B cell (primary cell): ENCODE measurements around the gene PRRX1. TPM values are rescaled to one million over a fixed set of nuclear protein-coding genes. Genes with fewer than 3 reads are reported as not detected.

ENCODE experiments used
- ATAC-seq: fragments of 200-7000 bp; cut with Tn5 transposase; one replicate; pipeline ENCODE4 v1.10.0; 2021; ENCODE audit warnings: low read depth, mild to moderate bottlenecking, moderate number of reproducible peaks, moderate library complexity
- CTCF ChIA-PET: fragments of 350-600 bp; sonication (Branson Sonifier 250); formaldehyde crosslinking; loops from one replicate; lab custom pipeline; 2021; ENCODE audit warnings: antibody characterized with exemption, inconsistent platforms; lab: Charles Lee
- POLR2A ChIA-PET: fragments of 350-600 bp; sonication (Branson Sonifier 250); formaldehyde crosslinking; loops from one replicate; lab custom pipeline; 2021; ENCODE audit warnings: antibody characterized with exemption; lab: Charles Lee
- DNase-seq: peaks from one replicate; pipeline ENCODE4 v3.0.0; 2013
- H2AFZ ChIP-seq: 2 replicates; pipeline ENCODE4 v1.6.1; 2012; ENCODE audit warnings: mild to moderate bottlenecking, low read depth, low read length; ENCODE audit not compliant: insufficient read depth, poor library complexity, severe bottlenecking
- H3K27ac ChIP-seq, 2 donors: 1 replicate in 1 of 2; 2 replicates in 1 of 2; pipeline ENCODE4 v1.5.1; 2012 to 2013; ENCODE audit warnings: low read length in 2 of 2, mild to moderate bottlenecking in 2 of 2, moderate library complexity in 1 of 2
- H3K27me3 ChIP-seq, 4 experiments: fragments of 200-600 bp in 1 of 4; sonication (generic) in 1 of 4; replicated peaks in 1 of 4; 1 replicate in 2 of 4; 2 replicates in 2 of 4; pipeline versions ENCODE4 v1.6.1 to v1.7.0; 2013 to 2016; ENCODE audit warnings: low read length in 3 of 4, mild to moderate bottlenecking in 2 of 4, mixed read lengths in 1 of 4, moderate library complexity in 1 of 4; ENCODE audit not compliant: insufficient read depth in 4 of 4, control insufficient read depth in 3 of 4; ENCODE audit errors: control extremely low read depth in 1 of 4
- H3K36me3 ChIP-seq, 2 experiments: replicated peaks in 1 of 2; 1 replicate in 1 of 2; 2 replicates in 1 of 2; pipeline versions ENCODE4 v1.6.1 to v1.7.1; 2013; ENCODE audit warnings: low read length in 1 of 2; ENCODE audit not compliant: insufficient read depth in 2 of 2, control insufficient read depth in 1 of 2; ENCODE audit errors: control extremely low read depth in 1 of 2, extremely low read depth in 1 of 2
- H3K4me1 ChIP-seq, 2 donors: fragments of 200-600 bp in 1 of 2; sonication (generic) in 1 of 2; 1 replicate in 1 of 2; 2 replicates in 1 of 2; pipeline versions ENCODE4 v1.5.1 to v1.6.1; 2013 to 2017; ENCODE audit warnings: low read length in 2 of 2; ENCODE audit not compliant: control insufficient read depth in 2 of 2, insufficient read depth in 2 of 2
- H3K4me2 ChIP-seq: replicated peaks from 2 replicates; pipeline ENCODE3; 2012; ENCODE audit warnings: mild to moderate bottlenecking, low read depth, low read length; ENCODE audit not compliant: poor library complexity, severe bottlenecking
- H3K4me3 ChIP-seq, 5 experiments: fragments of 200-600 bp in 1 of 5; sonication (generic) in 1 of 5; 1 replicate in 3 of 5; 2 replicates in 2 of 5; pipeline versions ENCODE4 v1.5.1 to v1.7.0; 2011 to 2016; ENCODE audit warnings: low read length in 4 of 5, mild to moderate bottlenecking in 4 of 5, low read depth in 2 of 5, control low read depth in 1 of 5, moderate library complexity in 1 of 5; ENCODE audit not compliant: insufficient read depth in 1 of 5; ENCODE audit errors: control extremely low read depth in 1 of 5, extremely low read depth in 1 of 5
- H3K79me2 ChIP-seq: fragments of 200-600 bp; sonication (generic); one replicate; pipeline ENCODE4 v1.6.0; 2016; ENCODE audit warnings: low read length; ENCODE audit not compliant: control insufficient read depth, insufficient read depth
- H3K9ac ChIP-seq: fragments of 200-600 bp; sonication (generic); 2 replicates; pipeline ENCODE4 v1.6.1; 2017; ENCODE audit warnings: mild to moderate bottlenecking, low read length, moderate library complexity
- H3K9me3 ChIP-seq, 3 donors: one replicate each; pipeline versions ENCODE4 v1.6.1 to v1.7.1; 2013; ENCODE audit warnings: low read length in 2 of 3; ENCODE audit not compliant: control insufficient read depth in 2 of 3, insufficient read depth in 1 of 3; ENCODE audit errors: control extremely low read depth in 1 of 3
- H4K20me1 ChIP-seq: 2 replicates; pipeline ENCODE4 v1.6.0; 2012; ENCODE audit warnings: mild to moderate bottlenecking, low read length; ENCODE audit not compliant: insufficient read depth, control insufficient read depth, poor library complexity, severe bottlenecking
- H3K27ac Mint-ChIP-seq: one replicate; pipeline ENCODE4 v1.8.0; 2021; ENCODE audit warnings: mixed read lengths
- H3K27me3 Mint-ChIP-seq: one replicate; pipeline ENCODE4 v1.8.0; 2021; ENCODE audit warnings: mixed read lengths
- H3K4me1 Mint-ChIP-seq: one replicate; pipeline ENCODE4 v1.8.0; 2021; ENCODE audit warnings: mixed read lengths
- H3K4me3 Mint-ChIP-seq: one replicate; pipeline ENCODE4 v1.8.0; 2021; ENCODE audit warnings: mixed read lengths
- H3K9me3 Mint-ChIP-seq: one replicate; pipeline ENCODE4 v1.8.0; 2022; ENCODE audit warnings: mixed read lengths; ENCODE audit not compliant: insufficient read depth
- EZH2 ChIP-seq: IDR thresholded peaks from 2 replicates; pipeline ENCODE4 v1.6.1; 2012; ENCODE audit warnings: borderline replicate concordance, low read depth, mild to moderate bottlenecking, moderate library complexity, low read length; ENCODE audit not compliant: insufficient read depth, poor library complexity, severe bottlenecking
- WGBS: methylation state at CpG from one replicate; pipeline ENCODE4 v1.1.5; 2013; ENCODE audit warnings: missing lambda C conversion rate; ENCODE audit not compliant: insufficient coverage; 5-methylcytosine and 5-hydroxymethylcytosine counted together
- intact Hi-C: fragments of 100-400 bp; cut with micrococcal nuclease; formaldehyde crosslinking; loops from one replicate; pipeline ENCODE4 v1.10.0; 2022
- polyA plus RNA-seq: library from polyadenylated mRNA; depleted of rRNA; stranded (reverse); fragments of >200 nt; gene quantifications from 2 replicates; pipeline ENCODE4 v1.2.3, GENCODE V29; 2012
- total RNA-seq, 2 donors: library from RNA; stranded (reverse); fragments of 120-200 nt in 1 of 2; gene quantifications; 1 replicate in 1 of 2; 2 replicates in 1 of 2; pipeline versions ENCODE4 v1.2.3 to v1.2.4, GENCODE V29; 2013 to 2022
- TF ChIP-seq, protein P1 (sequence below): fragments of 200-600 bp; IDR thresholded peaks from one replicate; pipeline ENCODE4 v1.8.0; 2022; ENCODE audit warnings: antibody characterized with exemption, mild to moderate bottlenecking

PRRX1 gene
- total and polyA plus RNA-seq, 2 donors (not counting 1 experiment from before 2014, with no cell fraction given): not detected

DNA sequence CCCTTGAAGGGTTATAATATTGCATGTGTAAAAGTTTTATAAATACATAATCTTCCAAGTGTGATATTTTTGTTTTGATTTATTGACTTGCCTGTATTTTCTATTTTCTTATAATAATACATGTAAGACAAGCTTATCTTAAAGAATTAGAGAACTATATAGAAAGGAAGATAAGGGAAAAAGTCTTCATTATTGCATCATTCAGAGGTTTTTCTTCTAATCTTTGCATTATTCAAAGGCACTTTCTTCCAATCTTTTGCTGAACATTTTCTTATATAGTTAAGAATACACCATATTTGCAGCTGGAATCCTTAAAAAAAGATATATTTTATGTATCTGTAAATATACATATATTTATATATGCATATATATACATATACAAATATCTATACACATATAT lies 33.4 kb downstream of the PRRX1 start:
- Histone ChIP-seq H3K4me2 (no peak overlapping the region), H3K9ac (no peak overlapping the region), H3K36me3 (no peaks in the 10 kb centered on the region), H2AFZ (no peak overlapping the region), H3K27me3 (peaks cover 0 to 3% (median 0%) of the 10 kb centered on the region in 4 experiments), H3K9me3 (no peaks in the 10 kb centered on the region), H3K27ac (no peak overlapping the region), H3K79me2 (no peaks in the 10 kb centered on the region), H3K4me3 (no peak overlapping the region), H4K20me1 (no peaks in the 10 kb centered on the region), H3K4me1 (no peaks in the 10 kb centered on the region)
- H3K9me3 Mint-ChIP-seq: no peaks in the 10 kb centered on the region
- no peak for TF ChIP-seq EZH2
- TF ChIP-seq, protein P1, sequence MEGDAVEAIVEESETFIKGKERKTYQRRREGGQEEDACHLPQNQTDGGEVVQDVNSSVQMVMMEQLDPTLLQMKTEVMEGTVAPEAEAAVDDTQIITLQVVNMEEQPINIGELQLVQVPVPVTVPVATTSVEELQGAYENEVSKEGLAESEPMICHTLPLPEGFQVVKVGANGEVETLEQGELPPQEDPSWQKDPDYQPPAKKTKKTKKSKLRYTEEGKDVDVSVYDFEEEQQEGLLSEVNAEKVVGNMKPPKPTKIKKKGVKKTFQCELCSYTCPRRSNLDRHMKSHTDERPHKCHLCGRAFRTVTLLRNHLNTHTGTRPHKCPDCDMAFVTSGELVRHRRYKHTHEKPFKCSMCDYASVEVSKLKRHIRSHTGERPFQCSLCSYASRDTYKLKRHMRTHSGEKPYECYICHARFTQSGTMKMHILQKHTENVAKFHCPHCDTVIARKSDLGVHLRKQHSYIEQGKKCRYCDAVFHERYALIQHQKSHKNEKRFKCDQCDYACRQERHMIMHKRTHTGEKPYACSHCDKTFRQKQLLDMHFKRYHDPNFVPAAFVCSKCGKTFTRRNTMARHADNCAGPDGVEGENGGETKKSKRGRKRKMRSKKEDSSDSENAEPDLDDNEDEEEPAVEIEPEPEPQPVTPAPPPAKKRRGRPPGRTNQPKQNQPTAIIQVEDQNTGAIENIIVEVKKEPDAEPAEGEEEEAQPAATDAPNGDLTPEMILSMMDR: no peak
- ChIA-PET CTCF (no interaction called here), POLR2A (no interaction called here)
- intact Hi-C loops: no loop called here
- no peak overlapping the region for H3K4me3 Mint-ChIP-seq
- DNase-seq: no peak
- no peak for ATAC-seq
- no peaks in the 10 kb centered on the region for H3K4me1 Mint-ChIP-seq
- H3K27ac Mint-ChIP-seq: no peak overlapping the region
- H3K27me3 Mint-ChIP-seq: peaks cover 11% of the 10 kb centered on the region

DNA sequence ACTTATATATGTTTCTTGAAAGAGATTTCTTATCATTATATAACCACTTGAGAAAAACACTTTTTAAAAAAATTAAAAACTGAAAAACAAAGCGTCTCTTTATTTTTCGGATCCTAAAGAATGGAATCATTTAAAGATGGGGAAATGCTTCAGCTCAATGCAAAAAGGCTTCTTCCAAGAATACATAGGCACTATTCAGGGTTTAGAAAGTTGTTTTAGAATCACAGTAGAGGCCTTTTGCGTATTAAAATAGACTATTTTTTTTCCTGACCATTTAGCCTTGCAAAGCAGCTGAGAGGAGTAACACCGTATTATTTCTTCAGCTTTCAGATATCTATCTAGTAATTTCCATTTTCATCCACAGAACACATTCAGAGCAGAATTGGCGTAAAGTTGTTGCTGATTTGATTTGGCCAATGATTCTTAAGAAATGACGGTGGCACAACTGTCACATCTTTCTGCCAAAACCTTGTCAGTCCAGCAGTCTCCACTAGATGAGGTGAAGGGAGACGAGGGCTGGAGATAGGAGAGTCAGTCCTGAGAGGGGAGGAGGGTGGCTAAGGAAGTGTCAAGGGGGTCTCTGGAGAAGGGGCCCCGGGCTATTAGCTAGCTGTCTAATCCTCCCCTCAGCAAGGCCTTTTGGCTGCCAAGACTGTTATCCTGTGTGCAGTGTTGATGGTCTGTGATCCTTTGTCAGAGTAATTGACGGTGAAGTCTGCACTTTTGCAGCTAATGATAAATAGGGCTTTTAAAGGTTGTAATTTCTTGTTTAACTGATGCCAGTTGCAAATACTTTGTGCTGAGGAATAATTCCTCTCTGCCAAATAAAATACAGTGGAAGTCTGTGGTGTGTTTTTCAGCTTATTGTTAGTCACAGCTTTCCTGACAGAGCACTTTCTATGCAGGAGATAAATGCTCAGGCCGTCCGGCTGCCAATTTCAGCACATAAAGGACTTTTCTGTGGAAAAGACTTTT lies 34.7 kb downstream of the PRRX1 start:
- H3K36me3 ChIP-seq: no peaks in the 10 kb centered on the region
- peaks cover 0 to 3% (median 0%) of the 10 kb centered on the region in 4 experiments for H3K27me3 ChIP-seq
- no peaks in the 10 kb centered on the region for H3K4me1 Mint-ChIP-seq
- POLR2A ChIA-PET: no interaction called here
- H3K4me3 Mint-ChIP-seq: no peak overlapping the region
- CTCF ChIA-PET: interaction anchor here (2.7 kb wide), 1 partner anchor 9 kb away, joined by 11 read pairs; no protein-coding TSS in a partner anchor
- no peaks in the 10 kb centered on the region for H3K79me2 ChIP-seq
- H3K27ac Mint-ChIP-seq: no peak overlapping the region
- no peak overlapping the region for H2AFZ ChIP-seq
- intact Hi-C loops: no loop called here
- ATAC-seq (no peak), DNase-seq (no peak)
- WGBS: 100% methylated on average over 1 of the region's 11 CpGs
- no peaks in the 10 kb centered on the region for H3K4me1 ChIP-seq
- H3K27me3 Mint-ChIP-seq: peaks cover 3% of the 10 kb centered on the region
- no peaks in the 10 kb centered on the region for H4K20me1 ChIP-seq
- no peak overlapping the region for H3K4me2 ChIP-seq
- TF ChIP-seq, protein P1: no peak
- no peak for TF ChIP-seq EZH2
- no peaks in the 10 kb centered on the region for H3K9me3 Mint-ChIP-seq
- no peak overlapping the region for H3K4me3 ChIP-seq
- H3K9me3 ChIP-seq: no peaks in the 10 kb centered on the region
- H3K27ac ChIP-seq: no peak overlapping the region
- no peak overlapping the region for H3K9ac ChIP-seq
